A549 (cell line): ENCODE results near the gene MYO18B.

Experiments
- CHD4 ChIP-seq: fragments of 200-600 bp; sonication (generic); IDR thresholded peaks from 2 replicates; pipeline ENCODE4 v1.6.1; 2016; ENCODE audit warnings: antibody characterized with exemption, mild to moderate bottlenecking, borderline replicate concordance
- POLR2A ChIP-seq: IDR thresholded peaks from 2 replicates; pipeline ENCODE4 v1.6.1; 2012; ENCODE audit warnings: mild to moderate bottlenecking, low read length
- ZNF302 ChIP-seq: fragments of 250-450 bp; sonication (Bioruptor Pico); IDR thresholded peaks from 2 replicates; pipeline ENCODE4 v1.9.0; 2021; ENCODE audit warnings: inconsistent platforms, mild to moderate bottlenecking, moderate library complexity
- TF ChIP-seq, protein P1 (sequence below): IDR thresholded peaks from 2 replicates; pipeline ENCODE4 v1.6.1; 2012
- TF ChIP-seq, protein P2 (sequence below): fragments of >200 bp; sonication (Bioruptor Twin); formaldehyde crosslinking; IDR thresholded peaks from 3 replicates; pipeline ENCODE4 v1.5.1; 2016

DNA sequence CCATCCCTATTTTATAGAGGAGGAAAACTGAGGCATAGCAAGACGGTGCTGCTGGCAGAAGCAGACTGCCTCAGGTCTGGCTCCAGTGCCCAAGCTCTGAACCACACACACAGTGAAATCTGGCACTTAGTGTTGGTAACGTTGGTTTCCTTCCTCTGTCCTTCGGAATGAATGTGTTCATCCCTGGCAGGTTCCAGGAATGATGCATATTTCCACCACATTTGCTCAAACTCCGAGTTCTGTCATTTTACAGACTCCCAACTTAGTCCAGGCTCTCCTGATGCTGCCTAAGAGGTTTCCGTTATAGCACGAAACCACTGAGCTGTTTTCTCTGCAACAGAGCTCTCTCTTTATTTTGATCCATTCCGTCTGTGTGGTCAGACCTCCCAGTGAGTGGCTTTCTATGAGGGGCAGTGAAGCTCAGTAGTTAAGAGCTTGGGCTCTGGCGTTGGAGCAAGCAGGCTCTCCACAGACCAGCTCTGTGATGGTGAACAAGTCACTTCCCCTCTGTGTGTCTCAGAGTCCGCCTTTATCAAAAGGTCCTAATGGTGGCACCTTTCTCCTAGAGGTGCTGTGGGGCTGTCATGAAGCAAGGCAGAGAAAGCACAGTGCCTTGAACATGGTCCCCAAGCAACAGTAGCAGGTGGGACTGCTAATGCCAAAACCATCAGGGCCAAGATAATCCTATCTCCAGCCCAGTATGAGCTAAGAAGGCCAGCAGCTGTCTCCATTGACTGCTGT is 200.3 kb downstream of the MYO18B start:
- no peak for TF ChIP-seq CHD4
- TF ChIP-seq ZNF302 (CRISPR knock-in tag): no peak
- TF ChIP-seq, protein P1, sequence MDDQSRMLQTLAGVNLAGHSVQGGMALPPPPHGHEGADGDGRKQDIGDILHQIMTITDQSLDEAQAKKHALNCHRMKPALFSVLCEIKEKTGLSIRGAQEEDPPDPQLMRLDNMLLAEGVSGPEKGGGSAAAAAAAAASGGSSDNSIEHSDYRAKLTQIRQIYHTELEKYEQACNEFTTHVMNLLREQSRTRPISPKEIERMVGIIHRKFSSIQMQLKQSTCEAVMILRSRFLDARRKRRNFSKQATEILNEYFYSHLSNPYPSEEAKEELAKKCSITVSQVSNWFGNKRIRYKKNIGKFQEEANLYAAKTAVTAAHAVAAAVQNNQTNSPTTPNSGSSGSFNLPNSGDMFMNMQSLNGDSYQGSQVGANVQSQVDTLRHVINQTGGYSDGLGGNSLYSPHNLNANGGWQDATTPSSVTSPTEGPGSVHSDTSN: no peak
- TF ChIP-seq POLR2A: no peak
- TF ChIP-seq, protein P2, sequence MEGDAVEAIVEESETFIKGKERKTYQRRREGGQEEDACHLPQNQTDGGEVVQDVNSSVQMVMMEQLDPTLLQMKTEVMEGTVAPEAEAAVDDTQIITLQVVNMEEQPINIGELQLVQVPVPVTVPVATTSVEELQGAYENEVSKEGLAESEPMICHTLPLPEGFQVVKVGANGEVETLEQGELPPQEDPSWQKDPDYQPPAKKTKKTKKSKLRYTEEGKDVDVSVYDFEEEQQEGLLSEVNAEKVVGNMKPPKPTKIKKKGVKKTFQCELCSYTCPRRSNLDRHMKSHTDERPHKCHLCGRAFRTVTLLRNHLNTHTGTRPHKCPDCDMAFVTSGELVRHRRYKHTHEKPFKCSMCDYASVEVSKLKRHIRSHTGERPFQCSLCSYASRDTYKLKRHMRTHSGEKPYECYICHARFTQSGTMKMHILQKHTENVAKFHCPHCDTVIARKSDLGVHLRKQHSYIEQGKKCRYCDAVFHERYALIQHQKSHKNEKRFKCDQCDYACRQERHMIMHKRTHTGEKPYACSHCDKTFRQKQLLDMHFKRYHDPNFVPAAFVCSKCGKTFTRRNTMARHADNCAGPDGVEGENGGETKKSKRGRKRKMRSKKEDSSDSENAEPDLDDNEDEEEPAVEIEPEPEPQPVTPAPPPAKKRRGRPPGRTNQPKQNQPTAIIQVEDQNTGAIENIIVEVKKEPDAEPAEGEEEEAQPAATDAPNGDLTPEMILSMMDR: no peak
